GM23338 (cell line): ENCODE data around the gene IFT88. TPM values are rescaled to one million over a fixed set of nuclear protein-coding genes. Genes with fewer than 3 reads are reported as not detected.

Experiments used
- ATAC-seq: fragments of 200-7000 bp; cut with Tn5 transposase; 3 replicates; pipeline ENCODE4 v1.9.1; 2020
- DNase-seq: peaks from one replicate; pipeline ENCODE4 v3.0.0-alpha.2; 2015; ENCODE audit warnings: low spot score
- H2AFZ ChIP-seq: fragments of 200-600 bp; sonication (generic); 2 replicates; pipeline ENCODE4 v1.8.0; 2016; ENCODE audit warnings: antibody characterized with exemption, mild to moderate bottlenecking, moderate library complexity
- H3F3A ChIP-seq: fragments of 200-600 bp; sonication (generic); replicated peaks from 2 replicates; pipeline ENCODE4 v1.8.0; 2017; ENCODE audit warnings: antibody characterized with exemption, mixed run types, low read depth
- H3K27ac ChIP-seq: fragments of 200-600 bp; sonication (generic); 2 replicates; pipeline ENCODE4 v1.6.1; 2016; ENCODE audit warnings: low read depth
- H3K27me3 ChIP-seq: fragments of 200-600 bp; sonication (generic); 2 replicates; pipeline ENCODE4 v1.8.0; 2016; ENCODE audit warnings: mild to moderate bottlenecking, mixed run types, moderate library complexity; ENCODE audit not compliant: insufficient read depth
- H3K36me3 ChIP-seq: fragments of 200-600 bp; sonication (generic); 2 replicates; pipeline ENCODE4 v1.8.0; 2016; ENCODE audit warnings: mild to moderate bottlenecking; ENCODE audit not compliant: insufficient read depth
- H3K4me1 ChIP-seq: fragments of 200-600 bp; sonication (generic); 2 replicates; pipeline ENCODE4 v1.8.0; 2016; ENCODE audit warnings: mild to moderate bottlenecking, moderate library complexity; ENCODE audit not compliant: insufficient read depth
- H3K4me2 ChIP-seq: fragments of 200-600 bp; sonication (generic); 2 replicates; pipeline ENCODE4 v1.7.1; 2017; ENCODE audit warnings: mixed run types
- H3K4me3 ChIP-seq: fragments of 200-600 bp; sonication (generic); 2 replicates; pipeline ENCODE4 v1.6.1; 2016; ENCODE audit warnings: mixed run types
- H3K79me2 ChIP-seq: fragments of 200-600 bp; sonication (generic); replicated peaks from 2 replicates; pipeline ENCODE4 v1.8.0; 2017; ENCODE audit warnings: mild to moderate bottlenecking; ENCODE audit not compliant: insufficient read depth
- H3K9me2 ChIP-seq: fragments of 200-600 bp; sonication (generic); 2 replicates; pipeline ENCODE4 v1.8.0; 2017; ENCODE audit not compliant: insufficient read depth
- H4K20me1 ChIP-seq: fragments of 200-600 bp; sonication (generic); replicated peaks from 2 replicates; pipeline ENCODE4 v1.8.0; 2017; ENCODE audit warnings: mild to moderate bottlenecking; ENCODE audit not compliant: insufficient read depth
- H3K27ac Mint-ChIP-seq: 2 replicates; pipeline ENCODE4 v1.8.0; 2020; ENCODE audit warnings: inconsistent platforms, mild to moderate bottlenecking, moderate library complexity, mixed read lengths
- H3K27me3 Mint-ChIP-seq: 3 replicates; pipeline ENCODE4 v1.8.0; 2022; ENCODE audit warnings: low read depth, mild to moderate bottlenecking, moderate library complexity, mixed read lengths, inconsistent platforms; ENCODE audit not compliant: insufficient read depth, poor library complexity
- H3K36me3 Mint-ChIP-seq: 3 replicates; pipeline ENCODE4 v1.8.0; 2021; ENCODE audit warnings: low read depth, mild to moderate bottlenecking, inconsistent platforms, moderate library complexity, mixed read lengths
- H3K4me1 Mint-ChIP-seq: 3 replicates; pipeline ENCODE4 v1.8.0; 2020; ENCODE audit warnings: mild to moderate bottlenecking, inconsistent platforms, mixed read lengths
- H3K4me3 Mint-ChIP-seq: 3 replicates; pipeline ENCODE4 v1.8.0; 2021; ENCODE audit warnings: moderate library complexity, mild to moderate bottlenecking, inconsistent platforms, mixed read lengths
- H3K9me3 Mint-ChIP-seq: 3 replicates; pipeline ENCODE4 v1.8.0; 2020; ENCODE audit warnings: moderate library complexity, mild to moderate bottlenecking, inconsistent platforms, mixed read lengths
- EZH2 ChIP-seq: fragments of 200-600 bp; sonication (generic); IDR thresholded peaks from one replicate; pipeline ENCODE4 v1.8.0; 2017; ENCODE audit warnings: antibody characterized with exemption, mild to moderate bottlenecking, low read depth; ENCODE audit not compliant: unreplicated experiment
- EZH2phosphoT487 ChIP-seq: fragments of 200-600 bp; sonication (generic); IDR thresholded peaks from one replicate; pipeline ENCODE4 v1.8.1; 2018; ENCODE audit warnings: antibody characterized with exemption; ENCODE audit not compliant: unreplicated experiment
- JUNB ChIP-seq: IDR thresholded peaks from one replicate; pipeline ENCODE4 v1.6.1; 2016; ENCODE audit warnings: antibody characterized with exemption; ENCODE audit not compliant: unreplicated experiment
- NANOG ChIP-seq: IDR thresholded peaks from 2 replicates; pipeline ENCODE4 v1.6.1; 2016; ENCODE audit warnings: antibody characterized with exemption, borderline replicate concordance
- REST ChIP-seq: IDR thresholded peaks from one replicate; pipeline ENCODE4 v1.6.1; 2018; ENCODE audit warnings: antibody characterized with exemption; ENCODE audit not compliant: unreplicated experiment
- STAT1 ChIP-seq: IDR thresholded peaks from one replicate; pipeline ENCODE4 v1.6.1; 2016; ENCODE audit warnings: antibody characterized with exemption; ENCODE audit not compliant: unreplicated experiment
- ZNF331 ChIP-seq: fragments of 250-450 bp; sonication (Bioruptor Pico); IDR thresholded peaks from 2 replicates; pipeline ENCODE4 v1.5.0; 2020; ENCODE audit warnings: low read depth, mild to moderate bottlenecking, moderate library complexity
- polyA plus RNA-seq: library from polyadenylated mRNA; unstranded; fragments of >200 nt; fragmentation: Nextera tagmentation; extraction: Ambion mirVana; gene quantifications from 2 replicates; pipeline ENCODE4 v1.2.1, GENCODE V29; 2016
- total RNA-seq: library from RNA; depleted of rRNA; stranded (reverse); fragments of >200 nt; shearing (Covaris generic); gene quantifications from 2 replicates; pipeline ENCODE4 v1.2.3, GENCODE V29; 2014
- TF ChIP-seq, protein P1 (sequence below): IDR thresholded peaks from 2 replicates; pipeline ENCODE4 v1.6.1; 2016; ENCODE audit warnings: antibody characterized with exemption
- TF ChIP-seq, protein P2 (sequence below), 2 experiments: fragments of 200-600 bp in 1 of 2; sonication (generic) in 1 of 2; conservative IDR thresholded peaks; 2 replicates each; pipeline versions ENCODE4 v1.5.1 to v1.6.1; 2016 to 2017; ENCODE audit warnings: antibody characterized with exemption in 2 of 2, low read depth in 2 of 2, mild to moderate bottlenecking in 2 of 2, moderate library complexity in 1 of 2

IFT88 gene
- total and polyA plus RNA-seq, 2 experiments from 2014 or later, result 8.2 to 8.7 TPM

- no peaks in the 10 kb centered on the region; the same call in 2 of the 3 replicates for H3K36me3 Mint-ChIP-seq
- H3K27me3 ChIP-seq, result no peaks in the 10 kb centered on the region; the same call in 1 of the 2 replicates
- H3K4me3 Mint-ChIP-seq, result no peak overlapping the region
- H3K27me3 Mint-ChIP-seq, result peaks cover 26% of the 10 kb centered on the region
- no peak overlapping the region for H3K4me3 ChIP-seq
- peaks cover 2% of the 10 kb centered on the region; the same call in 1 of the 2 replicates for H3F3A ChIP-seq
- no peaks in the 10 kb centered on the region for H3K79me2 ChIP-seq
- H4K20me1 ChIP-seq, result no peaks in the 10 kb centered on the region
- ATAC-seq (no peak), DNase-seq (no peak)
- H3K9me2 ChIP-seq, result no peaks in the 10 kb centered on the region
- H3K36me3 ChIP-seq, result no peaks in the 10 kb centered on the region
- no peak overlapping the region for H3K4me2 ChIP-seq
- no peak overlapping the region for H2AFZ ChIP-seq
- peaks cover 11% of the 10 kb centered on the region for H3K4me1 ChIP-seq
- peaks cover 20% of the 10 kb centered on the region for H3K4me1 Mint-ChIP-seq
- no peak overlapping the region for H3K27ac ChIP-seq
- H3K9me3 Mint-ChIP-seq, result no peaks in the 10 kb centered on the region
- H3K27ac Mint-ChIP-seq, result no peak overlapping the region
- TF ChIP-seq, protein P1, sequence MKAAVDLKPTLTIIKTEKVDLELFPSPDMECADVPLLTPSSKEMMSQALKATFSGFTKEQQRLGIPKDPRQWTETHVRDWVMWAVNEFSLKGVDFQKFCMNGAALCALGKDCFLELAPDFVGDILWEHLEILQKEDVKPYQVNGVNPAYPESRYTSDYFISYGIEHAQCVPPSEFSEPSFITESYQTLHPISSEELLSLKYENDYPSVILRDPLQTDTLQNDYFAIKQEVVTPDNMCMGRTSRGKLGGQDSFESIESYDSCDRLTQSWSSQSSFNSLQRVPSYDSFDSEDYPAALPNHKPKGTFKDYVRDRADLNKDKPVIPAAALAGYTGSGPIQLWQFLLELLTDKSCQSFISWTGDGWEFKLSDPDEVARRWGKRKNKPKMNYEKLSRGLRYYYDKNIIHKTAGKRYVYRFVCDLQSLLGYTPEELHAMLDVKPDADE, result no peak
- TF ChIP-seq EZH2 (no peak), JUNB (no peak), EZH2phosphoT487 (no peak), ZNF331 (CRISPR knock-in tag) (no peak), REST (no peak)
- TF ChIP-seq, protein P2, sequence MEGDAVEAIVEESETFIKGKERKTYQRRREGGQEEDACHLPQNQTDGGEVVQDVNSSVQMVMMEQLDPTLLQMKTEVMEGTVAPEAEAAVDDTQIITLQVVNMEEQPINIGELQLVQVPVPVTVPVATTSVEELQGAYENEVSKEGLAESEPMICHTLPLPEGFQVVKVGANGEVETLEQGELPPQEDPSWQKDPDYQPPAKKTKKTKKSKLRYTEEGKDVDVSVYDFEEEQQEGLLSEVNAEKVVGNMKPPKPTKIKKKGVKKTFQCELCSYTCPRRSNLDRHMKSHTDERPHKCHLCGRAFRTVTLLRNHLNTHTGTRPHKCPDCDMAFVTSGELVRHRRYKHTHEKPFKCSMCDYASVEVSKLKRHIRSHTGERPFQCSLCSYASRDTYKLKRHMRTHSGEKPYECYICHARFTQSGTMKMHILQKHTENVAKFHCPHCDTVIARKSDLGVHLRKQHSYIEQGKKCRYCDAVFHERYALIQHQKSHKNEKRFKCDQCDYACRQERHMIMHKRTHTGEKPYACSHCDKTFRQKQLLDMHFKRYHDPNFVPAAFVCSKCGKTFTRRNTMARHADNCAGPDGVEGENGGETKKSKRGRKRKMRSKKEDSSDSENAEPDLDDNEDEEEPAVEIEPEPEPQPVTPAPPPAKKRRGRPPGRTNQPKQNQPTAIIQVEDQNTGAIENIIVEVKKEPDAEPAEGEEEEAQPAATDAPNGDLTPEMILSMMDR (conservative IDR thresholded peaks at IDR 0.05; ENCODE audit: low read depth in 2 of 2), result no peak
Observed at GRCh38 chr13:20709782-20710181, 142.8 kb downstream of the IFT88 start.

GRCh38 chr13:20711301-20712044, 144.5 kb downstream of the IFT88 start:
- peaks cover 18% of the 10 kb centered on the region for H3K4me1 Mint-ChIP-seq
- H3K36me3 Mint-ChIP-seq, result no peaks in the 10 kb centered on the region; the same call in 2 of the 3 replicates
- no peak overlapping the region for H3K27ac ChIP-seq
- H3K36me3 ChIP-seq, result no peaks in the 10 kb centered on the region
- DNase-seq (peak; percentile 86), ATAC-seq (peak; percentile 58)
- peaks cover 14% of the 10 kb centered on the region for H3K27me3 Mint-ChIP-seq
- H3K4me2 ChIP-seq, result no peak overlapping the region
- no peaks in the 10 kb centered on the region; the same call in 1 of the 2 replicates for H3K27me3 ChIP-seq
- H3K79me2 ChIP-seq, result no peaks in the 10 kb centered on the region
- peaks cover 11% of the 10 kb centered on the region for H3K4me1 ChIP-seq
- no peak overlapping the region for H3K4me3 ChIP-seq
- H3K27ac Mint-ChIP-seq, result no peak overlapping the region
- no peaks in the 10 kb centered on the region for H3F3A ChIP-seq
- H3K4me3 Mint-ChIP-seq, result no peak overlapping the region
- H2AFZ ChIP-seq, result no peak overlapping the region
- no peaks in the 10 kb centered on the region for H3K9me3 Mint-ChIP-seq
- no peaks in the 10 kb centered on the region for H4K20me1 ChIP-seq
- no peaks in the 10 kb centered on the region for H3K9me2 ChIP-seq
- TF ChIP-seq, protein P2 (conservative IDR thresholded peaks at IDR 0.05; ENCODE audit: low read depth in 2 of 2), result no peak
- TF ChIP-seq ZNF331 (CRISPR knock-in tag), result no peak
- no peak for TF ChIP-seq STAT1
- no peak for TF ChIP-seq REST
- TF ChIP-seq EZH2phosphoT487, result no peak
- TF ChIP-seq NANOG, result no peak
